PC-9 (cell line): ENCODE results near the gene SLC35F3.

Experiments
- EZH2 ChIP-seq: fragments of 200-600 bp; sonication (generic); IDR thresholded peaks from 2 replicates; pipeline ENCODE4 v1.8.0; 2017; ENCODE audit warnings: antibody characterized with exemption, low read depth
- TF ChIP-seq, protein P1 (sequence below): fragments of 200-600 bp; sonication (generic); conservative IDR thresholded peaks from 2 replicates; pipeline ENCODE4 v1.6.1; 2017; ENCODE audit warnings: mixed run types, antibody characterized with exemption, mild to moderate bottlenecking, moderate library complexity

DNA sequence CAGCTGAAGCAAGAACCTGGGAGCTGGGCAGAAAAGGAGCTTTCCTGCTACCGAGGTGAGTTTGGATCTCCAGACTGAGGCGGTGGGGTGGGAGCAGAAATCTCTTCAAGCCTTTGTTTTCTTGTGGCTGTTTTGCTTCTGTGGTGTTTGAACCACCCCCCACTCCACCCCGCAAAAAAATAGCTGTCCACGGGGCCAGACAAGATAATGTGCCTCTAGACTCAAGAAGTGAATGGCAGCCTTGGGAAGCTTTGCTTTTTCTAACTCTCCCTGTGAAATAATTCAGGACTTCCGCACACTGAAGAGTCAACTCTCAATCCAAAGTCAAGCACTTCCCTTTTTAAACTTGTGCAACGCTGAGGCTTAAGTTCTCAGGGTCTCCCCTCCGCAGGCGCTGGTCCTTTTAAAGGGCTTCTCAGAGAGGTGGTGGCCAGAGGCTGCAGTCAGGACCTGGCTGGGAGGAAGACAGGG is 309.2 kb downstream of the SLC35F3 start:
- TF ChIP-seq, protein P1, sequence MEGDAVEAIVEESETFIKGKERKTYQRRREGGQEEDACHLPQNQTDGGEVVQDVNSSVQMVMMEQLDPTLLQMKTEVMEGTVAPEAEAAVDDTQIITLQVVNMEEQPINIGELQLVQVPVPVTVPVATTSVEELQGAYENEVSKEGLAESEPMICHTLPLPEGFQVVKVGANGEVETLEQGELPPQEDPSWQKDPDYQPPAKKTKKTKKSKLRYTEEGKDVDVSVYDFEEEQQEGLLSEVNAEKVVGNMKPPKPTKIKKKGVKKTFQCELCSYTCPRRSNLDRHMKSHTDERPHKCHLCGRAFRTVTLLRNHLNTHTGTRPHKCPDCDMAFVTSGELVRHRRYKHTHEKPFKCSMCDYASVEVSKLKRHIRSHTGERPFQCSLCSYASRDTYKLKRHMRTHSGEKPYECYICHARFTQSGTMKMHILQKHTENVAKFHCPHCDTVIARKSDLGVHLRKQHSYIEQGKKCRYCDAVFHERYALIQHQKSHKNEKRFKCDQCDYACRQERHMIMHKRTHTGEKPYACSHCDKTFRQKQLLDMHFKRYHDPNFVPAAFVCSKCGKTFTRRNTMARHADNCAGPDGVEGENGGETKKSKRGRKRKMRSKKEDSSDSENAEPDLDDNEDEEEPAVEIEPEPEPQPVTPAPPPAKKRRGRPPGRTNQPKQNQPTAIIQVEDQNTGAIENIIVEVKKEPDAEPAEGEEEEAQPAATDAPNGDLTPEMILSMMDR = no peak
- no peak for TF ChIP-seq EZH2
